Spleen (tissue), 11 donors: ENCODE measurements around the gene HUNK. TPM values are rescaled to one million over a fixed set of nuclear protein-coding genes. Genes with fewer than 3 reads are reported as not detected.

Source experiments
- DNase-seq: peaks from one replicate; pipeline ENCODE4 v3.0.0-alpha.2; 2020
- H3K27ac ChIP-seq, 8 donors: fragments of 200-600 bp; sonication (generic) in 7 of 8; 1 replicate in 4 of 8; 2 replicates in 4 of 8; pipeline versions ENCODE4 v1.5.0 to v1.8.0; 2016 to 2021; ENCODE audit warnings: inconsistent platforms in 4 of 8, mild to moderate bottlenecking in 4 of 8, moderate library complexity in 1 of 8
- H3K27me3 ChIP-seq, 7 donors: fragments of 200-600 bp; sonication (generic) in 6 of 7; replicated peaks in 1 of 7; 1 replicate in 4 of 7; 2 replicates in 3 of 7; pipeline versions ENCODE4 v1.5.0 to v1.8.0; 2016 to 2021; ENCODE audit warnings: inconsistent platforms in 3 of 7, mild to moderate bottlenecking in 1 of 7
- H3K36me3 ChIP-seq, 6 donors: fragments of 200-600 bp; sonication (generic) in 5 of 6; 1 replicate in 4 of 6; 2 replicates in 2 of 6; pipeline versions ENCODE4 v1.5.0 to v1.8.0; 2016 to 2021; ENCODE audit warnings: inconsistent platforms in 2 of 6
- H3K4me1 ChIP-seq, 6 donors: fragments of 200-600 bp; sonication (generic) in 5 of 6; 1 replicate in 3 of 6; 2 replicates in 3 of 6; pipeline versions ENCODE4 v1.5.0 to v1.8.0; 2016 to 2021; ENCODE audit warnings: inconsistent platforms in 3 of 6
- H3K4me3 ChIP-seq, 8 donors: fragments of 200-600 bp; sonication (generic) in 7 of 8; 1 replicate in 4 of 8; 2 replicates in 4 of 8; pipeline versions ENCODE4 v1.5.0 to v1.8.0; 2016 to 2021; ENCODE audit warnings: inconsistent platforms in 4 of 8, mild to moderate bottlenecking in 4 of 8, moderate library complexity in 2 of 8
- H3K9me3 ChIP-seq, 8 donors: fragments of 200-600 bp; sonication (generic) in 7 of 8; 1 replicate in 4 of 8; 2 replicates in 4 of 8; pipeline versions ENCODE4 v1.5.0 to v1.8.0; 2016 to 2021; ENCODE audit warnings: inconsistent platforms in 4 of 8
- POLR2A ChIP-seq, 3 donors: fragments of 450-650 bp; IDR thresholded peaks; one replicate each; pipeline ENCODE4 v1.5.1; 2017; ENCODE audit warnings: antibody characterized with exemption in 3 of 3, mild to moderate bottlenecking in 1 of 3
- POLR2AphosphoS5 ChIP-seq, 3 donors: sonication (generic); formaldehyde crosslinking; IDR thresholded peaks; one replicate each; pipeline ENCODE4 v1.5.1; 2017; ENCODE audit warnings: antibody characterized with exemption in 3 of 3
- WGBS, 5 donors: extraction: QIAGEN DNeasy Blood & Tissue Kit in 3 of 5; methylation state at CpG; one replicate each; pipeline versions ENCODE4 v1.1.5 to v1.1.7; 2013 to 2018; 5-methylcytosine and 5-hydroxymethylcytosine counted together
- intact Hi-C: fragments of 100-400 bp; cut with DNase I; formaldehyde crosslinking; loops from one replicate; pipeline ENCODE4 v1.15.0; 2023; ENCODE audit warnings: low total_unique reads
- polyA plus RNA-seq, 3 donors: library from polyadenylated mRNA; stranded (reverse); fragments of 200-250 nt; gene quantifications; one replicate each; pipeline ENCODE4 v1.2.1, GENCODE V29; 2013
- total RNA-seq, 7 donors: library from RNA; depleted of rRNA in 3 of 7; stranded (reverse); fragments of >200 nt in 3 of 7; fragmentation: NEBNext Ultra II Directional in 4 of 7; extraction: Animal tissue kit (Norgen Biotek cat#: 25700) in 4 of 7; gene quantifications; one replicate each; pipeline versions ENCODE4 v1.1.0 to v1.2.1, GENCODE V29; 2016 to 2021
- TF ChIP-seq, protein P1 (sequence below), 11 experiments: fragments of 200-600 bp in 7 of 11; fragments of 450-650 bp in 4 of 11; sonication (generic) in 4 of 11; IDR thresholded peaks in 8 of 11; conservative IDR thresholded peaks in 3 of 11; 1 replicate in 7 of 11; 2 replicates in 4 of 11; pipeline versions ENCODE4 v1.4.0 to v1.8.0; 2016 to 2021; ENCODE audit warnings: antibody characterized with exemption in 11 of 11, inconsistent platforms in 4 of 11, mild to moderate bottlenecking in 1 of 11
- donor health status: healthy with polysubstance abuse.
- donor health status: DM: no; HTN: no; CAD: no; lungs with moderate emphysema.
- donor health status: DM: no; HTN: no; CAD: no.
- donor health status: Bipolar disorder and iron deficiency.
- donor health status: healthy.
- donor health status: DM: no; HTN: no; CAD: no.
- donor health status: DM: yes; HTN: yes; CAD: no.

The HUNK gene
- total and polyA plus RNA-seq, 10 donors = 0.06 to 0.41 (median 0.14) TPM; not detected in 3

- DNase-seq = no peak
- intact Hi-C loops = no loop called here
- no peaks in the 10 kb centered on the region for H3K9me3 ChIP-seq
- no peak overlapping the region for H3K4me3 ChIP-seq
- no peak overlapping the region for H3K27ac ChIP-seq
- H3K36me3 ChIP-seq = no peaks in the 10 kb centered on the region
- no peaks in the 10 kb centered on the region for H3K4me1 ChIP-seq
- TF ChIP-seq POLR2A (IDR thresholded peaks at IDR 0.05) (no peak), POLR2AphosphoS5 (IDR thresholded peaks at IDR 0.05) (no peak)
- TF ChIP-seq, protein P1, sequence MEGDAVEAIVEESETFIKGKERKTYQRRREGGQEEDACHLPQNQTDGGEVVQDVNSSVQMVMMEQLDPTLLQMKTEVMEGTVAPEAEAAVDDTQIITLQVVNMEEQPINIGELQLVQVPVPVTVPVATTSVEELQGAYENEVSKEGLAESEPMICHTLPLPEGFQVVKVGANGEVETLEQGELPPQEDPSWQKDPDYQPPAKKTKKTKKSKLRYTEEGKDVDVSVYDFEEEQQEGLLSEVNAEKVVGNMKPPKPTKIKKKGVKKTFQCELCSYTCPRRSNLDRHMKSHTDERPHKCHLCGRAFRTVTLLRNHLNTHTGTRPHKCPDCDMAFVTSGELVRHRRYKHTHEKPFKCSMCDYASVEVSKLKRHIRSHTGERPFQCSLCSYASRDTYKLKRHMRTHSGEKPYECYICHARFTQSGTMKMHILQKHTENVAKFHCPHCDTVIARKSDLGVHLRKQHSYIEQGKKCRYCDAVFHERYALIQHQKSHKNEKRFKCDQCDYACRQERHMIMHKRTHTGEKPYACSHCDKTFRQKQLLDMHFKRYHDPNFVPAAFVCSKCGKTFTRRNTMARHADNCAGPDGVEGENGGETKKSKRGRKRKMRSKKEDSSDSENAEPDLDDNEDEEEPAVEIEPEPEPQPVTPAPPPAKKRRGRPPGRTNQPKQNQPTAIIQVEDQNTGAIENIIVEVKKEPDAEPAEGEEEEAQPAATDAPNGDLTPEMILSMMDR (IDR thresholded peaks at IDR 0.05 in 8 of 11, conservative IDR thresholded peaks at IDR 0.05 in 3 of 11) = no peak
- H3K27me3 ChIP-seq = no peaks in the 10 kb centered on the region
- WGBS, 5 donors = 24 to 44% (median 29%) methylated on average over 6 of the region's 6 CpGs
Measured at GRCh38 chr21:32022146-32022545, 149.3 kb downstream of the HUNK start.

GRCh38 chr21:32030146-32030652 is 157.4 kb downstream of the HUNK start:
- no peaks in the 10 kb centered on the region for H3K4me1 ChIP-seq
- intact Hi-C loops = no loop called here
- peaks cover 0 to 15% (median 0%) of the 10 kb centered on the region in 7 donors for H3K27me3 ChIP-seq
- TF ChIP-seq, protein P1 (IDR thresholded peaks at IDR 0.05 in 8 of 11, conservative IDR thresholded peaks at IDR 0.05 in 3 of 11) = no peak
- TF ChIP-seq POLR2A (IDR thresholded peaks at IDR 0.05) (no peak), POLR2AphosphoS5 (IDR thresholded peaks at IDR 0.05) (no peak)
- no peak overlapping the region for H3K4me3 ChIP-seq
- H3K9me3 ChIP-seq = no peaks in the 10 kb centered on the region
- WGBS, 5 donors = 61 to 77% (median 73%) methylated on average over 7 of the region's 7 CpGs
- DNase-seq = no peak
- H3K36me3 ChIP-seq = no peaks in the 10 kb centered on the region
- H3K27ac ChIP-seq = no peak overlapping the region

DNA sequence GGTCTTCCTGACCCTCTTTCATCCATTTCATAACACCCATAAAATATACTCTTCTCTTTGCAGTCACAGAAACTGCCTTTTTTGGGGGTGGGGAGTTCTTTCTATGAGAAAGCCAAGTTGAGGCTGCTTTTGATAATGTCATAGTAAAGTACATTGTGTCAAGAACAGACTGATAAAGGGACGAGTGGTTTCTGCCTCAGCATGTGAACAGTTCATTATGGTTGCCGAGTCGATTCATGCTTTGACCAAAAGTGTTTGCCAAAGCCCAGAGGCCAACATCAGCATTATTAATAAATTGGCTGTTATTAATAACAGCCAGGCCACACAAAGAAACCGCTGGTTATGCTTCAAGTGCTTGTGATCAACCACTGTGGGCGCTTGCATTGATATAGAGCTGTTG is 162.0 kb downstream of the HUNK start:
- TF ChIP-seq, protein P1 (IDR thresholded peaks at IDR 0.05 in 8 of 11, conservative IDR thresholded peaks at IDR 0.05 in 3 of 11) = no peak
- TF ChIP-seq POLR2A (IDR thresholded peaks at IDR 0.05) (no peak), POLR2AphosphoS5 (IDR thresholded peaks at IDR 0.05) (no peak)
- WGBS, 5 donors = 82 to 93% (median 86%) methylated on average over 5 of the region's 5 CpGs
- DNase-seq = no peak

GRCh38 chr21:32035617-32036016 is 162.8 kb downstream of the HUNK start:
- intact Hi-C loops = no loop called here
- Histone ChIP-seq H3K36me3 (no peaks in the 10 kb centered on the region), H3K27me3 (peaks cover 0 to 7% (median 0%) of the 10 kb centered on the region in 7 donors), H3K27ac (no peak overlapping the region), H3K9me3 (no peaks in the 10 kb centered on the region), H3K4me3 (no peak overlapping the region), H3K4me1 (no peaks in the 10 kb centered on the region)
- DNase-seq = no peak
- TF ChIP-seq POLR2A (IDR thresholded peaks at IDR 0.05) (no peak), POLR2AphosphoS5 (IDR thresholded peaks at IDR 0.05) (no peak)
- TF ChIP-seq, protein P1 (IDR thresholded peaks at IDR 0.05 in 8 of 11, conservative IDR thresholded peaks at IDR 0.05 in 3 of 11) = no peak
- WGBS, 5 donors = 70 to 86% (median 73%) methylated on average over 1 to 2 of the region's 2 CpGs

More for the DNA sequence above, 162.0 kb downstream of the HUNK start:
- Histone ChIP-seq H3K4me1 (no peaks in the 10 kb centered on the region), H3K4me3 (no peak overlapping the region), H3K36me3 (no peaks in the 10 kb centered on the region), H3K27me3 (peaks cover 0 to 7% (median 0%) of the 10 kb centered on the region in 7 donors), H3K27ac (no peak overlapping the region), H3K9me3 (no peaks in the 10 kb centered on the region)
- intact Hi-C loops = no loop called here
